HG02840 (cell line): ENCODE measurements around the gene GALK2.

ENCODE experiments used
- ATAC-seq: cut with Tn5 transposase; IDR thresholded peaks from one replicate; pipeline ENCODE4 v1.9.1; 2021; ENCODE audit warnings: mild to moderate bottlenecking, moderate library complexity, moderate number of reproducible peaks; ENCODE audit not compliant: unreplicated experiment, low FRiP score

GALK2 gene

GRCh38 chr15:49169880-49170597 is at the start of gene GALK2:
Gene GALK2 (plus strand): TSS chr15:49170247. CDS start chr15:49170323, 76 bp downstream.
- peak; percentile 89 for ATAC-seq

GRCh38 chr15:49120832-49121231 is 49.2 kb upstream of the GALK2 start:
- no peak for ATAC-seq

GRCh38 chr15:49121901-49122300 is 48.1 kb upstream of the GALK2 start:
- no peak for ATAC-seq

- ATAC-seq, result no peak
These were observed 47.4 kb upstream of the GALK2 start for GRCh38 chr15:49122541-49123062.

GRCh38 chr15:49124371-49124770 is 45.7 kb upstream of the GALK2 start:
- no peak for ATAC-seq

GRCh38 chr15:49131403-49131802 is 38.6 kb upstream of the GALK2 start:
- no peak for ATAC-seq

GRCh38 chr15:49134683-49135341 is 35.2 kb upstream of the GALK2 start:
- no peak for ATAC-seq

GRCh38 chr15:49135342-49135857 is 34.6 kb upstream of the GALK2 start:
- ATAC-seq, result no peak

- ATAC-seq, result no peak
These were observed 34.1 kb upstream of the GALK2 start for GRCh38 chr15:49135911-49136310.

- no peak for ATAC-seq
These were observed 32.2 kb upstream of the GALK2 start for GRCh38 chr15:49137861-49138260.

GRCh38 chr15:49145651-49146609 is 24.1 kb upstream of the GALK2 start:
- ATAC-seq, result no peak

- ATAC-seq, result no peak
These were observed 21.7 kb upstream of the GALK2 start for GRCh38 chr15:49148298-49148697.

GRCh38 chr15:49148727-49149126 is 21.3 kb upstream of the GALK2 start:
- ATAC-seq, result no peak

- no peak for ATAC-seq
These were observed 18.2 kb upstream of the GALK2 start for GRCh38 chr15:49151831-49152230.

GRCh38 chr15:49152552-49153312 is 17.3 kb upstream of the GALK2 start:
- ATAC-seq, result no peak

- no peak for ATAC-seq
These were observed 15.7 kb upstream of the GALK2 start for GRCh38 chr15:49154359-49154758.

- no peak for ATAC-seq
These were observed 15.3 kb upstream of the GALK2 start for GRCh38 chr15:49154799-49155109.

- ATAC-seq, result peak; percentile 93
These were observed 14.8 kb upstream of the GALK2 start, which contains the start of gene COPS2 for GRCh38 chr15:49155110-49155833. Gene COPS2 (minus strand): TSS chr15:49155599. CDS start chr15:49155578, 21 bp downstream.
